Type B pancreatic cell (in vitro differentiated cells): ENCODE measurements around the gene SLC25A38. TPM values are rescaled to one million over a fixed set of nuclear protein-coding genes. Genes with fewer than 3 reads are reported as not detected.

Experiments used
- DNase-seq: peaks from one replicate; pipeline ENCODE4 v3.0.0; 2021; ENCODE audit warnings: mixed read lengths; ENCODE audit not compliant: unreplicated experiment; ENCODE audit errors: extremely low spot score
- H3K27ac Mint-ChIP-seq: 2 replicates; pipeline ENCODE4 v1.8.0; 2021; ENCODE audit warnings: mild to moderate bottlenecking, mixed read lengths
- H3K27me3 Mint-ChIP-seq: 2 replicates; pipeline ENCODE4 v1.8.0; 2021; ENCODE audit warnings: mixed read lengths
- H3K36me3 Mint-ChIP-seq: 2 replicates; pipeline ENCODE4 v1.8.0; 2021; ENCODE audit warnings: mixed read lengths
- H3K4me1 Mint-ChIP-seq: one replicate; pipeline ENCODE4 v1.8.0; 2021; ENCODE audit warnings: mixed read lengths; ENCODE audit not compliant: unreplicated experiment
- H3K4me3 Mint-ChIP-seq: 2 replicates; pipeline ENCODE4 v1.8.0; 2021; ENCODE audit warnings: mild to moderate bottlenecking, mixed read lengths
- H3K9me3 Mint-ChIP-seq: 2 replicates; pipeline ENCODE4 v1.8.0; 2021; ENCODE audit warnings: mixed read lengths
- total RNA-seq: library from RNA; stranded (reverse); gene quantifications from 2 replicates; pipeline ENCODE4 v1.2.1, GENCODE V29; 2021; ENCODE audit warnings: low replicate concordance
- TF ChIP-seq, protein P1 (sequence below): fragments of 200-600 bp; sonication (generic); conservative IDR thresholded peaks from 2 replicates; pipeline ENCODE4 v1.5.0; 2021; ENCODE audit warnings: antibody characterized with exemption, mild to moderate bottlenecking

Gene SLC25A38
- total RNA-seq, 1 donor from 2014 or later = 26.9 TPM

DNA sequence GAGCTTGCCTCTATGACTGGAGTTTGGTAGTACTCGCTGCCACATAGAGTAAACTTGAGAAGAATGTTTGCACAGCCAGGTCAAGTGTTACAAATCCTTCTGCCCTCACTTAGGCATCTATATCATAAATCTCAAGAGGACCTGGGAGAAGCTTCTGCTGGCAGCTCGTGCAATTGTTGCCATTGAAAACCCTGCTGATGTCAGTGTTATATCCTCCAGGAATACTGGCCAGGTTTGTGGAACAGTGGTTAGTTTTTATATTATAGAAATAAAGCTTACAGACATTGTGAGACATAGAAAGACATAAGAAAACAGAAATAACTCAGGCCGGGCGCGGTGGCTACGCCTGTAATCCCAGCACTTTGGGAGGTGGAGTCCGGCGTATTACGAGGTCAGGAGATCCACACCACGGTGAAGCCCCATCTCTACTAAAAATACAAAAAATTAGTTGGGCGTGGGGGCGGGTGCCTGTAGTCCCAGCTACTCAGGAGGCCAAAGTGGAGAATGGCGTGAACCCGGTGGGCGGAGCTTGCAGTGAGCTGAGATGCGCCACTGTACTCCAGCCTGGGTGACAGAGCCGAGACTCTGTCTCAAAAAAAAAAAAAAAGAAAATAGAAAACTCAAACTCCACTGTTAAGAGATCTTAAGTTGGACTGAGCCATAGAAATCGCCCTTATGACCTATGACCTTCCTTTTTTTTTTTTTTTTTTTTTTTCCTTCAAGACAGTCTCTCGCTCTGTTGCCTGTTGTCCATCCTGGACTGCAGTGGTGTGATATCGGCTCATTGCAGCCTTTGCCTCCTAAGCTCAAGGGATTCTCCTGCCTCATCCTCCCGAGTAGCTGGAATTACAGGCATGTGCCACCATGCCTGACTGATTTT lies 25.6 kb downstream of the SLC25A38 start:
- H3K27me3 Mint-ChIP-seq = no peaks in the 10 kb centered on the region
- peak overlapping the region; percentile 97 for H3K27ac Mint-ChIP-seq
- no peaks in the 10 kb centered on the region for H3K9me3 Mint-ChIP-seq
- H3K4me1 Mint-ChIP-seq = peaks cover 18% of the 10 kb centered on the region
- peaks cover 48% of the 10 kb centered on the region for H3K36me3 Mint-ChIP-seq
- no peak for DNase-seq
- peak overlapping the region; percentile 95 for H3K4me3 Mint-ChIP-seq
- TF ChIP-seq, protein P1, sequence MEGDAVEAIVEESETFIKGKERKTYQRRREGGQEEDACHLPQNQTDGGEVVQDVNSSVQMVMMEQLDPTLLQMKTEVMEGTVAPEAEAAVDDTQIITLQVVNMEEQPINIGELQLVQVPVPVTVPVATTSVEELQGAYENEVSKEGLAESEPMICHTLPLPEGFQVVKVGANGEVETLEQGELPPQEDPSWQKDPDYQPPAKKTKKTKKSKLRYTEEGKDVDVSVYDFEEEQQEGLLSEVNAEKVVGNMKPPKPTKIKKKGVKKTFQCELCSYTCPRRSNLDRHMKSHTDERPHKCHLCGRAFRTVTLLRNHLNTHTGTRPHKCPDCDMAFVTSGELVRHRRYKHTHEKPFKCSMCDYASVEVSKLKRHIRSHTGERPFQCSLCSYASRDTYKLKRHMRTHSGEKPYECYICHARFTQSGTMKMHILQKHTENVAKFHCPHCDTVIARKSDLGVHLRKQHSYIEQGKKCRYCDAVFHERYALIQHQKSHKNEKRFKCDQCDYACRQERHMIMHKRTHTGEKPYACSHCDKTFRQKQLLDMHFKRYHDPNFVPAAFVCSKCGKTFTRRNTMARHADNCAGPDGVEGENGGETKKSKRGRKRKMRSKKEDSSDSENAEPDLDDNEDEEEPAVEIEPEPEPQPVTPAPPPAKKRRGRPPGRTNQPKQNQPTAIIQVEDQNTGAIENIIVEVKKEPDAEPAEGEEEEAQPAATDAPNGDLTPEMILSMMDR = no peak

DNA sequence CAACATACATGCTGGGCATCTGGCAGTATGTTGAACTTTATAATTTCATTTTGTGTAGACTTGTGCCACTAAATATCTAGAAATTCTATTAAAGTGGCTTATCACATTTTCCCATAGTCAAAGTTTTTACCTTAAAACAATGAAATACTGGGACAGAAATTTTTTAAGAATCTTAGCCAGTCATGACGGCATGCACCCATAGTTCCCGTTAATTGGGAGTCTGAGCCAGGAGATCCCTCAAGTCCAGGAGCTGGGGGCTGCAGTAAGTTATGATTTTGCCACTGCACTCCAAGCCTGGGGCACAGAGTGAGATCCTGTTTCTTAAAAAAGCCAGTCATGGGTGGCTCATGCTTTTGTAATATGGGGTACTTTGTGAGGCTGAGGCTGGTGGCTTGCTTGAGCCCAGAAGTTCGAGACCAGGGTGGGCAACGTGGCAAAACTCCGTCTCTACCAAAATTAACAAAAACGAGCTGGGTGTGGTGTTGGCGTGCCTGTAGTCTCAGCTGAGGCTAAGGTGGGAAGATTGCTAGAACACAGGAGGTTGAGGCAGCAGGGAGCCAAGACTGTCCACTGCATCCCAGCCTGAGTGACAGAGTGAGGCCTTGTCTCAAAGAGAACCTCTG lies 26.5 kb downstream of the SLC25A38 start:
- no peak for DNase-seq
- Mint-ChIP-seq H3K9me3 (no peaks in the 10 kb centered on the region), H3K27ac (no peak overlapping the region), H3K4me3 (no peak overlapping the region), H3K27me3 (no peaks in the 10 kb centered on the region), H3K36me3 (peaks cover 49% of the 10 kb centered on the region), H3K4me1 (peaks cover 18% of the 10 kb centered on the region)
- TF ChIP-seq, protein P1 = no peak

DNA sequence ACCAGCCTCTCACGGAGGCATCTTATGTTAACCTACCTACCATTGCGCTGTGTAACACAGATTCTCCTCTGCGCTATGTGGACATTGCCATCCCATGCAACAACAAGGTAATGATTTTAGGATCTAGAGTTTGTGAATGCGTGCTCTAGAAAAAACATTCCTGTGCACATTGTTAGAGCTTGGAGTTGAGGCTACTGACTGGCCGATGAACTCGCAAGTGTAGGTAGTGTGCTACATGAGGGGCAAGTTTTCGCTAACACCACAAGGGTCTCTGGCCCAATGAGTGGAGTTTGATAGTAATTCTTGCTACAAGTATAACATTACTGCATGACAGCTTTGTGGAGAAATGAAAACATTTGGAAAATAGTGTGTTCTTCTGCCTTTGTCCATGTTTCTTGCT lies 27.7 kb downstream of the SLC25A38 start:
- DNase-seq = no peak
- H3K27ac Mint-ChIP-seq = no peak overlapping the region
- TF ChIP-seq, protein P1 = no peak
- no peaks in the 10 kb centered on the region for H3K27me3 Mint-ChIP-seq
- no peaks in the 10 kb centered on the region for H3K9me3 Mint-ChIP-seq
- H3K4me3 Mint-ChIP-seq = no peak overlapping the region
- peaks cover 49% of the 10 kb centered on the region for H3K36me3 Mint-ChIP-seq
- peaks cover 18% of the 10 kb centered on the region for H3K4me1 Mint-ChIP-seq

DNA sequence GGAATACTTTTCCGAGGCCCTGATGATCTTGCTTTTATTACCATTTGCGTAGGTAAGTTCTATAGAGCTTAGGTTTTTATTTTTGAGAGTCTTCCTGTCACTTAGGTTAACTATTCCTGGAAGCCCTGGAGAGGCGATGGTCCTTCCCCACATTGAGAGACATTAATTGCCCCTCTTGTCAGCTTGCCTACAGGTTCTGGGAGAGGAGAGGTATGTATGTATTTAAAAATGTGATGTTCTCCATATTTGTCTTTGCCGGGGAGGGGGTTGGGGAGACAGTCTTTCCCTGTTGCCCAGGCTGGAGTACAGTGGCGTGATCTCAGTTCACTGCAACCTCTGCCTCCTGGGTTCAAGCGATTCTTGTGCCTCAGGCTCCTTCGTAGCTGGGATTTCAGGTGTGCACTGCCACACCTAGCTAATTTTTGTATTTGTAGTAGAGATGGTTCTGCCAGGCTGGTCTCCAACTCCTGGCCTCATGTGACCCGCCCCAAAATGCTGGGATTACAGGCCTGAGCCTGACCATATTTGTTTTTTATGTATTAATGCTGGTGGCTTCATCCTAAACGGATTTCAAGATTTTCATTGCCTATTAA lies 29.6 kb downstream of the SLC25A38 start:
- Mint-ChIP-seq H3K4me1 (peaks cover 5% of the 10 kb centered on the region), H3K27ac (peak overlapping the region; percentile 16), H3K27me3 (no peaks in the 10 kb centered on the region), H3K4me3 (no peak overlapping the region), H3K9me3 (no peaks in the 10 kb centered on the region), H3K36me3 (peaks cover 42% of the 10 kb centered on the region)
- TF ChIP-seq, protein P1 = no peak
- no peak for DNase-seq

DNA sequence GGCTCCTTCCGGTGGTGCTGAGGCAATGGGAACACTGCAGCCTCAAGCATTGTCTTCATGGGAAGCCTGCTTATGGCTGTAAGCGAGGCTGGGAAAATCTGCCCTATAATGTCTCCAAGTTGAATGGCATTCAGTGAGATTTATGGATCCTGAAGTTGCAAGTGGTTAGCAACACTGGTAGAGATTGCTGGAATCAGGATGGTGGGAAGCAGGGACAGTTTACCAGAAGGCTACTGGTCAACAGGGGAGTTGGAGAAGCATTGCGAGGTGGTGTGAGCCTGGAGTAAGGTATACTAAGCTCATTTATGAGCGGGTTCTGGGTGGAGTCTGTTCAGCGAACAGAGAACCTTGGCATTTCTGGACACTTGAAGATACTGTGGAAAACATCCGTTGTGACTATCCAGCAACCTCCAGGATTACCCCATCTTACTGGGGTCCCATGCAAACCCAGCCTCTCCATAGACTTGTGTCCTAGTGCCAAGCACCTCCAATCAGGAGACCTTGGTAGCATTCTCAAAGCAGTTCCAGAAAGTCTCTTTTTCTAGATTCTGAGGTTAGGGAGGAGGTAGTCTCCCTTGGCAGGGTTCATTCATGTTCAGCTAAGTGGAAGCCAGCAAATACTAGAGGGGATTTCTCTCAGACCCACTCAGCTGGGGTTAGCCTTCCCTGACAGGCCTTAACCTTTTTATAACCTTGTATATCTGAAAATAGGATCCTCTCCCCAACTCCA lies 30.7 kb downstream of the SLC25A38 start:
- no peaks in the 10 kb centered on the region for H3K9me3 Mint-ChIP-seq
- peaks cover 36% of the 10 kb centered on the region for H3K36me3 Mint-ChIP-seq
- peaks cover 4% of the 10 kb centered on the region for H3K4me1 Mint-ChIP-seq
- H3K27me3 Mint-ChIP-seq = no peaks in the 10 kb centered on the region
- peak overlapping the region; percentile 26 for H3K27ac Mint-ChIP-seq
- TF ChIP-seq, protein P1 = no peak
- no peak overlapping the region for H3K4me3 Mint-ChIP-seq
- DNase-seq = no peak
